Heart left ventricle (tissue), 13 donors: ENCODE results near the gene FOXO3B.
"Not testable (repeated sequence)": the region's sequence is repeated elsewhere in the genome, so short reads cannot be mapped to it uniquely, and the experiment has no call there.

Experiments
- CTCF ChIP-seq, 12 donors: fragments of 200-600 bp; sonication (generic) in 4 of 12; IDR thresholded peaks; one replicate each; pipeline versions ENCODE4 v1.5.0 to v1.8.0; 2018 to 2022; ENCODE audit warnings: antibody characterized with exemption in 12 of 12, mild to moderate bottlenecking in 5 of 12
- POLR2A ChIP-seq, 2 donors: fragments of 450-650 bp; IDR thresholded peaks; one replicate each; pipeline ENCODE4 v1.6.1; 2017; ENCODE audit warnings: antibody characterized with exemption in 2 of 2, mild to moderate bottlenecking in 2 of 2, moderate library complexity in 2 of 2
- donor health status: ischemic (EF 13 %, LVEDD 7.1; RV severe dilation, severe dysfunction).
- donor health status: DM: no; HTN: yes; CAD: no.
- donor health status: DM: no; HTN: no; CAD: no.
- donor health status: ischemic (EF 25% LVEDD 6.9; RV normal size, moderate dysfunction).
- donor health status: ischemic (EF 25% LVEDD 5.7; RV mildly dilated, moderate dysfunction).
- donor health status: ischemic (EF 35%, LVEDD 5.7; RV mildly dilated, moderate dysfunction).
- donor health status: nonischemic (EF 11% LVEDD 7.7; RV severe dilation, severe dysfunction).
- donor health status: DM: yes; HTN: yes; CAD: no.
- donor health status: PGD.
- donor health status: ischemic (EF 29% LVEDD 5.4; RV normal size, mild dysfunction).
- donor health status: nonischemic (EF 23%, LVEDD 6.1; RV moderate dilation, normal function).

DNA sequence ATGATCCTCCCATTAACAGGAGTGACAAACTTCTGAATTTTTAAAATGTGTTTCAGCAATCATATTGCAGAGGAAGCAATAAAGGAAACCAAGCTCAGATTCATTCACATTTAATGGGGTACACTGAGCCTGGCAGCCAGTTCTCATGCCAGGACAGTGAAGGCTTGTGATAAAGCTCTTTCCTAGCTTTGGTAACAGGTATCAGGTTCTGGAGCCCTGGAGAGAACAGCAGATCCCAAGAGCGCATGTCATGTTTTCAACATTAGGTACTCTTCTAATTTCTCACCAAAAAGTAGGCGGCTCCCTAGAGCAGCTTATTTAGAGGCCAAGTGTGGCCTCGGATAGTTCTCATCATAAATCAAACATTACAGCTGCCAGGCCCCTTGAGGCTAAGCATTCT is 14.6 kb downstream of the FOXO3B start:
- not testable (repeated sequence) for TF ChIP-seq CTCF, POLR2A (IDR thresholded peaks at IDR 0.05)
